ENCODE results near the gene GDF7.

Gene GDF7

DNA sequence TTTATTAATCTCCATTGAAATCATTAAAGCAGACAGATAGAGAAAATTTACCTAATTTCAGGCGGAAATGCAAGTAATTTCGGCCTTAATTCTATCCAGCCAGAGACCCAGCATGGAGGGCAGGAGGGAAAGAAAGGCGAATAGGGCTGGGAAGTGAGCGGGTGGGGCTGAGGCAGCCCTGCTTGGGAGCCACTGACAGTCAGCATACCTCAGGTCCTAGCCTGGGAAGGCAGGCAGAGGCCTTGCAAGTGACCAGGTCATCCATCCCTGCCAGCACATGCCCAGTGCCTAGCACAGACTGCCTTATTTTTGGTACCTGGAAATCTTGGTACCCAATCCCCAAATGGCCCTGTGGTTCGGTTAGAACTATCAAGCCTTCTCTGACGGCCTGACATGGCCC lies 1.5 kb downstream of the GDF7 start:
- H3K4me3 ChIP-seq (ENCODE audit: low read depth, low read length): no peak overlapping the region
- TF ChIP-seq, protein P1, sequence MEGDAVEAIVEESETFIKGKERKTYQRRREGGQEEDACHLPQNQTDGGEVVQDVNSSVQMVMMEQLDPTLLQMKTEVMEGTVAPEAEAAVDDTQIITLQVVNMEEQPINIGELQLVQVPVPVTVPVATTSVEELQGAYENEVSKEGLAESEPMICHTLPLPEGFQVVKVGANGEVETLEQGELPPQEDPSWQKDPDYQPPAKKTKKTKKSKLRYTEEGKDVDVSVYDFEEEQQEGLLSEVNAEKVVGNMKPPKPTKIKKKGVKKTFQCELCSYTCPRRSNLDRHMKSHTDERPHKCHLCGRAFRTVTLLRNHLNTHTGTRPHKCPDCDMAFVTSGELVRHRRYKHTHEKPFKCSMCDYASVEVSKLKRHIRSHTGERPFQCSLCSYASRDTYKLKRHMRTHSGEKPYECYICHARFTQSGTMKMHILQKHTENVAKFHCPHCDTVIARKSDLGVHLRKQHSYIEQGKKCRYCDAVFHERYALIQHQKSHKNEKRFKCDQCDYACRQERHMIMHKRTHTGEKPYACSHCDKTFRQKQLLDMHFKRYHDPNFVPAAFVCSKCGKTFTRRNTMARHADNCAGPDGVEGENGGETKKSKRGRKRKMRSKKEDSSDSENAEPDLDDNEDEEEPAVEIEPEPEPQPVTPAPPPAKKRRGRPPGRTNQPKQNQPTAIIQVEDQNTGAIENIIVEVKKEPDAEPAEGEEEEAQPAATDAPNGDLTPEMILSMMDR (IDR thresholded peaks at IDR 0.05; ENCODE audit: low read depth, low read length): no peak
- no peak for DNase-seq (ENCODE audit: low read depth, low spot score)
- in situ Hi-C loops (cut with HindIII; ENCODE audit: low sequenced_read_pairs): no loop called here

DNA sequence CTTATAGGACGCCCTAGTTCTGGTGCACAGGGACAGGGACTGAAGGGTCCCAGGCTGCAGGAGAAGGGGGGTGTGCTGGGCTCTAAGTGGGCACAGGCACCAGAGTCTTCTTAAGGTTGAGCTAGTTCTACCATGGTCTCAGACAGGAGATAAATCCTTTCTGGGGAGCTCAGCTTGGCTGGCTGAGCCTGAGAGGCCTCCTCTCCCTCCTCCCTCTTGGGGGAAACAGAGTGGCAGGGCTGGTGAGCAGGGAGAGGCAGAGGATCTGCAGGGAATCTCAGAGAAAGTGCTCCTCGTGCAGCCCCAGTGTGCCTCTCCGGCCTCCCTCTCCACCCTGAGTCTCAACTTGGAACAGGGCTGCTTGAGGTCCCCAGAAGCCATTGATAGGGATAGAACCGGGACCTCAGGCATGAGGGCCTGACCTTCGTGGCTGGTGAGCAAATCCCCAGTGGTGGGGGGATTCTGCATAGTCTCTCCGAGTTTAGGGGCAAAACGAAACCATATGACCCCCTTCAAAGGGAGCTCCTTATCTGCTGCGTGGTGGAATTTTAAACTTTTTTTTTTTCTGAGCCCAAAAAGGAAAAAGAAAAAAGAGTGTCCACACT lies 2.0 kb downstream of the GDF7 start:
- H3K4me3 ChIP-seq (ENCODE audit: low read depth, low read length): no peak overlapping the region
- TF ChIP-seq, protein P1 (IDR thresholded peaks at IDR 0.05; ENCODE audit: low read depth, low read length): no peak
- in situ Hi-C loops (cut with HindIII; ENCODE audit: low sequenced_read_pairs): no loop called here
- DNase-seq (ENCODE audit: low read depth, low spot score): no peak

DNA sequence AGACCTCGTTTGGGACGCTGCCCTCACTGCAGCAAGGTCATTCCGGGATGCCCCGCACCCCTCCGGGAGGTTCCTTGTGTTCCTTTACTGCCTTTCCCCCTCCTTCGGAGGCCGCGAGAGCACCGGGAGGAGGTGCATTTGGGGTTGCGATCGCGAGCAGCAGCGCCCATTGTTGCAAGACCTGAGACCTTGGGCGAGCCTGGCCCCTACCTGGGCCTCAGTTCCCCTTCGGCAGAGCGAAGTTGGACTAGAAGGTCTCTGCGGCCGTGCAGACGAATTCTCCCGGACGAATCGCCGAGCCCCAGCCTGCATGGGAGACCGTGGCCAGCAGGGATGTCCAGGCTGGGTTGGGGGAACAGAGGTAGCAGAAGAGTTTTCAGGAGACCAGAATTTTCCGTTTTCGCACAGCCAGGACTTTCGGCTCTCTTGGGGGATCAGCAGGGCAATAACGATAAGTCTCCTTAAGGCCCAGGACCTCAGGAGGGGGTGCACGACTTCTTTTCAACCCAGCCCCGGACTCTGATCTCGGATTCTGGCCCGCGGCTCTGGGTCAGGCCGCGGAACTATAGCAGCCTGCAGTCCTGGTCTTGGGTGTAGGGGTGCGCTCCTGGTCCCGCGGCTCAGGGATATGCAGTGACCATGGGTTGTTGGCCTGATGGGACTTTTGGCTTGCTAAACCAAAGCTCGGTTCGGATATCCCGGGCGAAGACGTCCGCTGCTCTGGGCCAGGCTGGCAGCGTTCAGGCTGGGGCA lies 2.8 kb downstream of the GDF7 start:
- no peak overlapping the region for H3K4me3 ChIP-seq (ENCODE audit: low read depth, low read length)
- no peak for DNase-seq (ENCODE audit: low read depth, low spot score)
- in situ Hi-C loops (cut with HindIII; ENCODE audit: low sequenced_read_pairs): no loop called here
- TF ChIP-seq, protein P1 (IDR thresholded peaks at IDR 0.05; ENCODE audit: low read depth, low read length): no peak

DNA sequence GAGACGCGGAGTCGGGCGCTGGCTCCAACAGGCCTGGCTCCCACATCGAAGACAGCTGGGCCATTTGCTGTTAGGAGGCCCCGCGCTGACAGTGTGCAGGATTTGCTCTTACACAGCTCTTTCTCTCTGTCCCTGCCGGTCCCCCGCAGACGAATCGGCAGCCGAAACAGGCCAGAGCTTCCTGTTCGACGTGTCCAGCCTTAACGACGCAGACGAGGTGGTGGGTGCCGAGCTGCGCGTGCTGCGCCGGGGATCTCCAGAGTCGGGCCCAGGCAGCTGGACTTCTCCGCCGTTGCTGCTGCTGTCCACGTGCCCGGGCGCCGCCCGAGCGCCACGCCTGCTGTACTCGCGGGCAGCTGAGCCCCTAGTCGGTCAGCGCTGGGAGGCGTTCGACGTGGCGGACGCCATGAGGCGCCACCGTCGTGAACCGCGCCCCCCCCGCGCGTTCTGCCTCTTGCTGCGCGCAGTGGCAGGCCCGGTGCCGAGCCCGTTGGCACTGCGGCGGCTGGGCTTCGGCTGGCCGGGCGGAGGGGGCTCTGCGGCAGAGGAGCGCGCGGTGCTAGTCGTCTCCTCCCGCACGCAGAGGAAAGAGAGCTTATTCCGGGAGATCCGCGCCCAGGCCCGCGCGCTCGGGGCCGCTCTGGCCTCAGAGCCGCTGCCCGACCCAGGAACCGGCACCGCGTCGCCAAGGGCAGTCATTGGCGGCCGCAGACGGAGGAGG lies 3.5 kb downstream of the GDF7 start:
- in situ Hi-C loops (cut with HindIII; ENCODE audit: low sequenced_read_pairs): no loop called here
- no peak for DNase-seq (ENCODE audit: low read depth, low spot score)
- H3K4me3 ChIP-seq (ENCODE audit: low read depth, low read length): no peak overlapping the region
- TF ChIP-seq, protein P1 (IDR thresholded peaks at IDR 0.05; ENCODE audit: low read depth, low read length): no peak

DNA sequence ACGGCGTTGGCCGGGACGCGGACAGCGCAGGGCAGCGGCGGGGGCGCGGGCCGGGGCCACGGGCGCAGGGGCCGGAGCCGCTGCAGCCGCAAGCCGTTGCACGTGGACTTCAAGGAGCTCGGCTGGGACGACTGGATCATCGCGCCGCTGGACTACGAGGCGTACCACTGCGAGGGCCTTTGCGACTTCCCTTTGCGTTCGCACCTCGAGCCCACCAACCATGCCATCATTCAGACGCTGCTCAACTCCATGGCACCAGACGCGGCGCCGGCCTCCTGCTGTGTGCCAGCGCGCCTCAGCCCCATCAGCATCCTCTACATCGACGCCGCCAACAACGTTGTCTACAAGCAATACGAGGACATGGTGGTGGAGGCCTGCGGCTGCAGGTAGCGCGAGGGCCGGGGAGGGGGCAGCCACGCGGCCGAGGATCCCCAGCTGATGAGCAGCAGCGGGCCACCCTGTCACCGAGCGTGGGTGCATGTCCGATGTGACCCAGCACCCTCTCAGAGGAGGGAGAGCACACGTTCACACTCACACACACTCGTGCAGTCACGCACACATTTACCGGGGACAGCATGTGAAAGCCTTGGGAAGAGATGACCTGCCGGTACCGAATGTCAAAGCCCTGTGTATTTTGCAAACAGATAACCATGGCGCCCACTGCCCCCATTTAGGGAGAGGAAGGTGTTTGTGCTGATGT lies 4.2 kb downstream of the GDF7 start:
- no peak for DNase-seq (ENCODE audit: low read depth, low spot score)
- in situ Hi-C loops (cut with HindIII; ENCODE audit: low sequenced_read_pairs): no loop called here
- TF ChIP-seq, protein P1 (IDR thresholded peaks at IDR 0.05; ENCODE audit: low read depth, low read length): no peak
- no peak overlapping the region for H3K4me3 ChIP-seq (ENCODE audit: low read depth, low read length)

DNA sequence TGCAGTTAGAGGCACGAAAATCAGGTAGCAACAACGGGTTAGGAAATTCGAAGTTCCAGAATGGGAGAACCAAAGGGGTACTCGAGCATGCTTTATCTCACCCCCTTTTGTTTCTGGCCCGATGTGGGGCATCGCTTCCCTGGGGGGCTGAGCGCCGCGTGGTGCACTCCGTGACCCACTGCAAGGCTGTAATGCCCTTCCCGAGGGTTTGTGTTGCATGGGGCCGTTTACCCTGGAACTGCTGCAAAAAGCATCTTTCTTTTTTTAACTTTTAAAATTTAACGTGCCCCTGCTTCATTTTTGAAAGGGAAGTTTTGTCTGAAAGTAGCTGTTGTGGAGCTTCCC lies 4.8 kb downstream of the GDF7 start:
- TF ChIP-seq, protein P1 (IDR thresholded peaks at IDR 0.05; ENCODE audit: low read depth, low read length): no peak
- no peak overlapping the region for H3K4me3 ChIP-seq (ENCODE audit: low read depth, low read length)
- in situ Hi-C loops (cut with HindIII; ENCODE audit: low sequenced_read_pairs): no loop called here
- DNase-seq (ENCODE audit: low read depth, low spot score): no peak

All from astrocyte of the spinal cord (primary cell).